ENCODE results near the gene PACSIN2.

The PACSIN2 gene

DNA sequence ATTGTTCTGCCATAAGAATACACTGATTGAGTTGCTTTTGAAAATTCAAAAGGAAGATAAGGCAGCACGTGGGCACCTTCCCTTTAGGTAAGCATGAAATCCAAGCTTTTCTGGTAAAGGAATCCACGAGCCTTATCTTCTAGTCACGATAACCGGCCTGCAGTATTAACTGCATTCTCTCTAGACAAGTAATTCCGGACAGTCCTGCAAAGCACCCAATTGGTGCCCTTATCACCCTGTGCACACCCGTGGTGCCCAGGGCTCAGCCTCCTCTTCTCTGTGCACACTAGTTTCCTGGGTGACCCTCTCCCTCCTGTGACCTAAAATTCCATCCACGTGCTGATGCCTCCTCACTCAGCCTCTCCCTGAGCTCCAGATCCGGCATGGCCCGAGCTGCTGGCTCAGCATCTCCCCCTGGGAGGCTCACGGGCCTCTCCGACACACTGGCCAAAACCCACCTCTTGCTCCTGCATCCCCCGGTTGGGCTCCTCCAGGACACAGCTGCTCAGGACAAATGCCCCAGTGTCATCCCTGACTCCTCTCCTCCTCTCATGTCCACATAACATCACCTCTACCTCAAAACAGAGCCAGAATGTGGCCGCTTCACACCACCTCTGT lies 63.7 kb downstream of the PACSIN2 start:
- TF ChIP-seq CTCF (IDR thresholded peaks at IDR 0.05; ENCODE audit: insufficient read depth, low read depth, low read length, missing control alignments), result no peak
- DNase-seq (ENCODE audit: low read depth), result no peak
- H3K4me3 ChIP-seq (ENCODE audit: low read depth, low read length), result no peak overlapping the region

DNA sequence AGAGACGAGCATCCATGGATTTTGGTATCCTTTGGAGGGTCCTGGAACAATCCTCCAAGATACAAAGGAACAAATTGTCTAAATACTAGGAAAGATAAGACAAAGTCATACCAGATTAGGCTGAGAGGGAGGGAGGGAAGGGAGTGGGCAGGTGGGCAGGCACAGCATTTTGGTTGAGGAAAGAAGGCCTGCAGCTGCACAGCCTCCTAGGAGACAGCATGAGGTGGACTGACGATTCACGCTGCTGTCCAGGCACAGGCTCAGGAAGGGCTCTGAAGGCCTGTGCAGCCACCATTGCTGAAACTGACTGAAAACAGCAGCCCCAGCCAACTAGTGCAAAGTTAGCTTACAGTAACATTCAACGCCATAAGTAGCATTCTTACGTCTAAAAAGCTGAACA lies 64.7 kb downstream of the PACSIN2 start:
- H3K4me3 ChIP-seq (ENCODE audit: low read depth, low read length), result no peak overlapping the region
- no peak for TF ChIP-seq CTCF (IDR thresholded peaks at IDR 0.05; ENCODE audit: insufficient read depth, low read depth, low read length, missing control alignments)
- no peak for DNase-seq (ENCODE audit: low read depth)

DNA sequence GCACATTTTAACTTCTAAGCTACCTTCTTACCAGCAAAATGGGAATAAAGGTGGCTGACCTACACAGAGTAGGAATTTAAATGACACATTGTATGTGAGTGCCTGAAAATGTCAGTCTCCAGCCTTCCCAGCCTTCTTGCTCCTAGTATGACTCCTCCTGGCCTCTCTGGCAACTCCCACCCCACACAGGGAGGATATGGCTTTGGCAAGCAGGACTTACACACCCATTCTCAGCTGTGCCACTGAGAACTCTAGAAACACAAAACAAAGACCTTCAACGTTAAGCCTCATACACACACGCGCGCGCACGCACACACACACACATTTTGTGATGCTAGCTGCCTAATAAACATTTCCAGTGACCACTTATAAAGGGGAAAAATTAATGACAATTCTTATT lies 65.8 kb downstream of the PACSIN2 start:
- no peak for TF ChIP-seq CTCF (IDR thresholded peaks at IDR 0.05; ENCODE audit: insufficient read depth, low read depth, low read length, missing control alignments)
- no peak for DNase-seq (ENCODE audit: low read depth)
- H3K4me3 ChIP-seq (ENCODE audit: low read depth, low read length), result no peak overlapping the region

DNA sequence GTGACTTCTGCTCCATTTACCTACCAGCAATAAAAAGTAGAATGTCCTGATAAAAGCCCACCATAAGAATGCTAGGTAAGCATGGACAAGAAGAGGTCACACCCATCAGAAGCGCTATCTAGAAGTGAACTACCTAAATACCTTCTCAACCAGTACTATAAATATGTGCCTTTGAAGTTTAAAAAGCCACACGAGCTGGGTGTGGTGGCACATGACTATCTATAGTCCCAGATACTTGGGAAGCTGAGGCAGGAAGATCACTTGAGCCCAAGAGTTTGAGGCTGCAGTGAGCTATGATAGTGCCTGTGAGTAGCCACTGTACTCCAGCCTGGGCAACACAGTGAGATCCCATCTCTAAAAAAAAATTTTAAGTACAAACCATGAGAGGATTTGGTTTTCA lies 66.7 kb downstream of the PACSIN2 start:
- no peak for DNase-seq (ENCODE audit: low read depth)
- TF ChIP-seq CTCF (IDR thresholded peaks at IDR 0.05; ENCODE audit: insufficient read depth, low read depth, low read length, missing control alignments), result no peak
- no peak overlapping the region for H3K4me3 ChIP-seq (ENCODE audit: low read depth, low read length)

DNA sequence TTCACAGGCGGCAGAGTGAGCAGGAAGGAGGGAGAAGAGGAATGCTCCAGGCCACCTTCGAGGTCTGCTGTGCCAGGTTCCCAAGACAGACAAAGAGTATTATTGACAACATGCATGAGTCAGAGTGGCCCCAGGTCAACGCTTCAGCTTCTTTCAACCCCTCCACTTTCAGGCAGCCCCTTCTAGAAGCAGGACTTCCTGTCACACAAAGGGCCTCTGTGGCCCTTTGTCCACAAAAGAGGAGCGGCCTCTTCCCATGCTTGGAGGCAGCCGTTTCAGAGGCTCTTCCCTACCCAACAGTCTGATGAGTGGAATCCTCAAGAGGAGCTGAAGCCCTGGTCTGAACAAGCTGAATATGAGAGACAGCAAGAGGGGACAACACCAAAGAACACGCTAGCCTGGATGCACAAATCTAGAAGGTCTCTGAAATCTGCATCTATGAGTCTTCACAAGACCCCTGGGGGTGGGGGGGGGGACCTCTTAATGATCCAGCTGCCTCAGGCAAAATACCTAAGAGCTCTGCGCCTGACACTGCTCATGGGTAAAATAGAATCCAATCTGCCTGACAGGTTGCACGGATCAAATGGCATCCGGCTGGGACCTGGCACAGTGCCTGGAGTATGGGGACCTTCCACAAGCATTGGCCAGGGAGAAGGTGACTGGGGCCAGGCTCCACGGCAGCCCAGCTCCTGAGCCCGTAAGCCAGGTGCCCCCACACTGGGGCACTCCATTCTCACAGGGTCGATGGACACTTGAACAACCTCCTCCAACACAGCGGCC lies 67.5 kb downstream of the PACSIN2 start:
- TF ChIP-seq CTCF (IDR thresholded peaks at IDR 0.05; ENCODE audit: insufficient read depth, low read depth, low read length, missing control alignments), result no peak
- H3K4me3 ChIP-seq (ENCODE audit: low read depth, low read length), result no peak overlapping the region
- DNase-seq (ENCODE audit: low read depth), result no peak

GRCh38 chr22:42946546-42947198 lies 68.3 kb downstream of the PACSIN2 start:
- DNase-seq (ENCODE audit: low read depth), result no peak
- no peak overlapping the region for H3K4me3 ChIP-seq (ENCODE audit: low read depth, low read length)
- no peak for TF ChIP-seq CTCF (IDR thresholded peaks at IDR 0.05; ENCODE audit: insufficient read depth, low read depth, low read length, missing control alignments)
